ENCODE measurements around the gene ACADSB. TPM values are rescaled to one million over a fixed set of nuclear protein-coding genes. Genes with fewer than 3 reads are reported as not detected.

ACADSB gene
- total and polyA plus RNA-seq, 7 donors: 9.8 to 50.1 (median 37.4) TPM

DNA sequence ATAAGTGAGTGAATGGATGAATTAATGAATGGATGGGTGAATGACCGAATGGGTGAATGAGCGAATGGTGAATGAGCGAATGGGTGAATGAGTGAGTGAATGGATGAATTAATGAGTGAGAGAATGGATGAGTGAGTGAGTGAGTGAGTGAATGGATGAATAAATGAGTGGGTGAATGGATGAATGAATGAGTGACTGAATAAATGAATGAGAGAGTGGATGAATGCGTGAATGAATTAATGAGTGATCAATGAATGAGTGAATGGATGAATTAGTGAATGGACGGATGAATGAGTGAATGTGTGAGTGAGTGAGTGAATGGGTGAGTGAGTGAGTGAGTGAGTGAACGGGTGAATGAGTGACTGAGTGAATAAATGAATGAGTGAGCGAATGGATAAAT is 77.5 kb downstream of the ACADSB start:
- DNase-seq (no peak), ATAC-seq (no peak)
- TF ChIP-seq, protein P1, sequence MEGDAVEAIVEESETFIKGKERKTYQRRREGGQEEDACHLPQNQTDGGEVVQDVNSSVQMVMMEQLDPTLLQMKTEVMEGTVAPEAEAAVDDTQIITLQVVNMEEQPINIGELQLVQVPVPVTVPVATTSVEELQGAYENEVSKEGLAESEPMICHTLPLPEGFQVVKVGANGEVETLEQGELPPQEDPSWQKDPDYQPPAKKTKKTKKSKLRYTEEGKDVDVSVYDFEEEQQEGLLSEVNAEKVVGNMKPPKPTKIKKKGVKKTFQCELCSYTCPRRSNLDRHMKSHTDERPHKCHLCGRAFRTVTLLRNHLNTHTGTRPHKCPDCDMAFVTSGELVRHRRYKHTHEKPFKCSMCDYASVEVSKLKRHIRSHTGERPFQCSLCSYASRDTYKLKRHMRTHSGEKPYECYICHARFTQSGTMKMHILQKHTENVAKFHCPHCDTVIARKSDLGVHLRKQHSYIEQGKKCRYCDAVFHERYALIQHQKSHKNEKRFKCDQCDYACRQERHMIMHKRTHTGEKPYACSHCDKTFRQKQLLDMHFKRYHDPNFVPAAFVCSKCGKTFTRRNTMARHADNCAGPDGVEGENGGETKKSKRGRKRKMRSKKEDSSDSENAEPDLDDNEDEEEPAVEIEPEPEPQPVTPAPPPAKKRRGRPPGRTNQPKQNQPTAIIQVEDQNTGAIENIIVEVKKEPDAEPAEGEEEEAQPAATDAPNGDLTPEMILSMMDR (IDR thresholded peaks at IDR 0.05): no peak
- Histone ChIP-seq H3K27me3 (ENCODE audit: insufficient read depth in 3 of 3, low read length in 2 of 3) (peaks cover 0 to 7% (median 0%) of the 10 kb centered on the region in 3 donors), H3K4me1 (no peaks in the 10 kb centered on the region), H3K9me3 (no peaks in the 10 kb centered on the region), H3K36me3 (ENCODE audit: insufficient read depth in 1 of 2, low read depth in 1 of 2) (no peaks in the 10 kb centered on the region), H3K4me3 (no peak overlapping the region), H3K27ac (no peak overlapping the region)
- WGBS, 3 donors: 84 to 87% (median 85%) methylated on average over 7 of the region's 7 CpGs
- intact Hi-C loops (cut with DNase I): no loop called here

DNA sequence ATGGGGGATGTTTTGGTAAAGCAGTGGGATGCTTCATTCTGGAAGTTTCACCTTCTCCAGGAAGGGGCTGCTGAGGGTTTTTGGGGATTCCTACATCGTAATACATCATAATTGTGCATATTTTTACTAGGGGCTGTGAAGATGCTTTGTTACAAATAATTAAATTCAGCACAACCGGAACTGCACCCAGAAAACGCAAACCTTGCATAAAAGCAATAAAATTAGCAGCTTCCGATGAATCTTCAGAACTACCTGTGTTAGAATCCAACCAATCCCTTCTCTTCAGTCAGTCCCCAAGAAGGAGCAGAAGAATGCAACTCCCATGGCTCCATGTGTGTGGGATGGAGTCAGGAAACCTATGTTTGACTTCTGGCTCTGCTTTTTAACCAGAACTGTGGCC is 78.5 kb downstream of the ACADSB start:
- H3K36me3 ChIP-seq (ENCODE audit: insufficient read depth in 1 of 2, low read depth in 1 of 2): no peaks in the 10 kb centered on the region
- ATAC-seq (no peak), DNase-seq (no peak)
- no peak overlapping the region for H3K4me3 ChIP-seq
- WGBS, 3 donors: 83 to 89% (median 85%) methylated on average over 4 of the region's 4 CpGs
- no peaks in the 10 kb centered on the region for H3K4me1 ChIP-seq
- H3K27me3 ChIP-seq (ENCODE audit: insufficient read depth in 3 of 3, low read length in 2 of 3): peaks cover 0 to 14% (median 0%) of the 10 kb centered on the region in 3 donors
- no peak overlapping the region for H3K27ac ChIP-seq
- no peaks in the 10 kb centered on the region for H3K9me3 ChIP-seq
- intact Hi-C loops (cut with DNase I): no loop called here
- TF ChIP-seq, protein P1 (IDR thresholded peaks at IDR 0.05): no peak

DNA sequence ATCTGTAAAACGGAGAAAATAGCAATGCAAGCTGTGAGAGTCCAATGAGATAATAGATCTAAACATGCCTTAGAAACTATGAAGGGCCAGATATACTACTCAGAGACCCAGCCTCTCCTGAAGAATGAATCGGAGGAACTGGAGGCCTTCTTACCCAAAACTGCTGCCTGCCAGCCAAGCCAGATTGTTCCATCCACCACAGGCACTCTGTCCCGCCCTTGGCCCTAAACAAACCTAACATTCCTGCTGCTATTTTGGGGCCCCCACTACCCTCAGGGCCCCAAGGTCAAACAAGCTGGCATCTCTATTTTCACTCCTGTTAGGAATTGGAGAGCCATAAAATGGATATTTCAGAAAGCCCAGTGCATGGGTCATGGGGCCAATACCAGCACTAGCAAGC is 79.0 kb downstream of the ACADSB start:
- WGBS, 3 donors: 77 to 81% (median 80%) methylated on average over 3 of the region's 3 CpGs
- intact Hi-C loops (cut with DNase I): no loop called here
- H3K36me3 ChIP-seq (ENCODE audit: insufficient read depth in 1 of 2, low read depth in 1 of 2): no peaks in the 10 kb centered on the region
- H3K27me3 ChIP-seq (ENCODE audit: insufficient read depth in 3 of 3, low read length in 2 of 3): peaks cover 0 to 14% (median 0%) of the 10 kb centered on the region in 3 donors
- H3K27ac ChIP-seq: no peak overlapping the region
- no peaks in the 10 kb centered on the region for H3K9me3 ChIP-seq
- DNase-seq: no peak
- H3K4me3 ChIP-seq: no peak overlapping the region
- no peaks in the 10 kb centered on the region for H3K4me1 ChIP-seq
- TF ChIP-seq, protein P1 (IDR thresholded peaks at IDR 0.05): no peak
- ATAC-seq: no peak

DNA sequence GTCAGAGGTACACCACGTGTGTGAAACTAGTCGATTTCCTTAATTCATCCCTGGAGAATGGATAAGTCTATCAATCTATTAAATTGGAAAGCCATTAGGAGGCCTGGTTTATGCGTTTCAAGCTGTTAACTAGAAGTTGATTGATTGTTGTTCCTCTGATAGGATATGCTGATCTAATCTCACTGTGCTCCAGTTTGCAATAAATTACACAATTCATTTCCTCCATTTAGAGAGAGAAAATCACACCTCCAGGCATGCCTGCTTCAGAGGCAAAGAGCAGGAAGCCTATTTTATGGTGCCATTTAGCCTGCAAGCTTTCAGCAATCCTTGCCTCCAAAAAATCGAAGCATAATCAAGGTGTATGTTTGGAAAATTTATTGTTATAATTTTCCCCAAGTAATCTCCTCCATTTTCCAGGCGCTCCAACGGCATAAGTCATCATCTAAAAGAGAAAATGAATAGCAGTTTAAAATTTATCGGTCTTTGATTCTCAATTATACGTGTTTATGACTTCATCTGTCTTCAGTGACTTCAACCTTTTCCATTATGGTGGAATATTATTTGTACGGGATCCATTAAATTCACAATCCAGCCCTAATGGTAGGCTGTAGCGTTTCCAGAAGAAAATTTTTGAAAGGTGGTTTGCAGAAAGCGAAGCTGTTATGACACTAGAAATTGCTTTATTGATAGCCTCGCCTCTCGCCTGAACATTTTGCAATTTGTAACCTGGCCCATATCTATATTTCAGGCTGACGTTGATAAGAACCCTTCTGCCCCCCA is 84.0 kb downstream of the ACADSB start:
- no peaks in the 10 kb centered on the region for H3K36me3 ChIP-seq (ENCODE audit: insufficient read depth in 1 of 2, low read depth in 1 of 2)
- H3K4me3 ChIP-seq: no peak overlapping the region
- peaks cover 0 to 15% (median 2%) of the 10 kb centered on the region in 3 donors for H3K27me3 ChIP-seq (ENCODE audit: insufficient read depth in 3 of 3, low read length in 2 of 3)
- DNase-seq (no peak), ATAC-seq (no peak)
- no peaks in the 10 kb centered on the region for H3K9me3 ChIP-seq
- intact Hi-C loops (cut with DNase I): no loop called here
- no peaks in the 10 kb centered on the region for H3K4me1 ChIP-seq
- TF ChIP-seq, protein P1 (IDR thresholded peaks at IDR 0.05): no peak
- WGBS, 3 donors: 61 to 63% (median 62%) methylated on average over 14 of the region's 14 CpGs
- H3K27ac ChIP-seq: no peak overlapping the region

All from psoas muscle (tissue), 8 donors.